SH-SY5Y (cell line): ENCODE measurements around the gene DELE1.

ENCODE experiments used
- GATA2 ChIP-seq: IDR thresholded peaks from 2 replicates; pipeline ENCODE4 v1.6.1; 2011; ENCODE audit warnings: mild to moderate bottlenecking, low read depth, low read length
- GATA3 ChIP-seq: IDR thresholded peaks from 2 replicates; pipeline ENCODE4 v1.6.1; 2011; ENCODE audit warnings: low read depth, mild to moderate bottlenecking, low read length, moderate library complexity

DNA sequence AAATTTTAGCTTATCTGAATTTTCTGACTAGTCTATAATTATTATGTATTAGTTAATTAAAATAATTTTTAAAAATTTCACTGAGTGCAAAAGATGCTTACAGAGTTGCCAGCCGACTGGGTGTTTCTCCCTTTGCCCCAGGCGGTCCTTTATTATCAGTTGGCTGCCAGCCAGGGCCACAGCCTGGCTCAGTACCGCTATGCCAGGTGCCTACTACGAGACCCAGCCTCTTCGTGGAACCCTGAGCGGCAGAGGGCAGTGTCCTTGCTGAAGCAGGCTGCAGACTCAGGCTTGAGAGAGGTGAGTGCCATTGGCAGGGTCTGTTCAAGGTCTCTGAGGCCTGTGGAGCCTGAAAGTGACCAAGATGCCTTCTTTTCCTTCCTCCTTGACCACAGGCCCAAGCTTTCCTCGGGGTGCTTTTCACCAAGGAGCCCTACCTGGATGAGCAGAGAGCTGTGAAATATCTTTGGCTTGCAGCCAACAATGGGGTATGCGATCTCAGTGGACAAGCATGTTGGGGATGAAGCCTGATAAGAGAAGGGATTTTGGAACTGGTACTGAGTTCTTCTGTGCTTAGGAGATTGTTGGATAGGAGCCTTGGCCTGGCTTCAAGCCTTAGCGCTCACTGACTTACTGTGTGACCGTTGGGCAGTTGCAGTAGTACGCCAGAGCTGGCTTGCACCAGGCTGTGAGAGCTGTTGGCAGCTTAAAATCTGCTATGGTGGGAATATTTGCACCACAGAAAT is 10.6 kb downstream of the DELE1 start:
- TF ChIP-seq GATA2 (peak; percentile 75; the same call in 1 of the 2 replicates), GATA3 (no peak)
